GM19395 (cell line): ENCODE results near the gene PLCL2.

Experiments
- ATAC-seq: cut with Tn5 transposase; IDR thresholded peaks from one replicate; pipeline ENCODE4 v1.9.1; 2021; ENCODE audit warnings: mild to moderate bottlenecking, moderate library complexity; ENCODE audit not compliant: unreplicated experiment

PLCL2 gene

GRCh38 chr3:16864610-16865313 lies 20.0 kb upstream of the PLCL2 start:
- ATAC-seq, result no peak

DNA sequence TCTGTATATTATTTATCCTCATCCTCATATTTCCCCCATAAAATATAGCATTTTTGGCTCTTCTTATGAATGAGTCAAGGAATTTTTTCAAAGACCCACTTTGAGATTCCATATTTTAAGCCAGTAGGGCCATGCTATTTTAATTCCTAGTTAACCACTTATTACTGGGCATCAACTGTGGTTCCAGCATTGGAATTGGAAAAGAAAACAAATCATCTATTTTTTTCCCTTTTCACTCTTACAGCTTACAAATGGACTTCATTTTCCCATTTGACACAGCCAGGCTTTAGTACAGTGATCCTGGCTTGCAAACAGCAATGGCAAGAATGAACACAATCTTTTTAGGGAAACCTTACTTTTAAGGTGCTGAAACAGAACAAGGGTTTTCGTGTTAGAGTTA lies 19.4 kb upstream of the PLCL2 start:
- no peak for ATAC-seq

DNA sequence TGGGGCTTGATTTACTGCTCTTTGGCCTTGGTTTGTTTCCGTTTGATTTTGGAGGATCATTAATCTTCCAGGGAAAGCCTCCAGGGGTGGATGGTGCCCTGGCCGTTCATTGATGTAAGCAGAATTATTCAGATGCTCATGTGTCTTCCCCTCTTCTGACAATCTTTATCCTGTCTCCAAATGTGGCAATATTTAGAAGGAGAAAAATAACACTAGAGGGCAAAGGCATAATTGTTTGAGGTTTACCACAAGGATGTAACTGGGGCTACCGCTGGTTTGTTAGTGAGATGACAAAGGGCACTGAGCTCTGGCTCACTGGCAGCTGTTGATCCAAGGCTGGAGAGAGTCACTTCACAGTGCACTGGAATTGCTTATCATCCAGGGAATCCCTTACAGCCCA lies 18.2 kb upstream of the PLCL2 start:
- ATAC-seq, result no peak

GRCh38 chr3:16868513-16868912 lies 16.2 kb upstream of the PLCL2 start:
- ATAC-seq, result no peak

DNA sequence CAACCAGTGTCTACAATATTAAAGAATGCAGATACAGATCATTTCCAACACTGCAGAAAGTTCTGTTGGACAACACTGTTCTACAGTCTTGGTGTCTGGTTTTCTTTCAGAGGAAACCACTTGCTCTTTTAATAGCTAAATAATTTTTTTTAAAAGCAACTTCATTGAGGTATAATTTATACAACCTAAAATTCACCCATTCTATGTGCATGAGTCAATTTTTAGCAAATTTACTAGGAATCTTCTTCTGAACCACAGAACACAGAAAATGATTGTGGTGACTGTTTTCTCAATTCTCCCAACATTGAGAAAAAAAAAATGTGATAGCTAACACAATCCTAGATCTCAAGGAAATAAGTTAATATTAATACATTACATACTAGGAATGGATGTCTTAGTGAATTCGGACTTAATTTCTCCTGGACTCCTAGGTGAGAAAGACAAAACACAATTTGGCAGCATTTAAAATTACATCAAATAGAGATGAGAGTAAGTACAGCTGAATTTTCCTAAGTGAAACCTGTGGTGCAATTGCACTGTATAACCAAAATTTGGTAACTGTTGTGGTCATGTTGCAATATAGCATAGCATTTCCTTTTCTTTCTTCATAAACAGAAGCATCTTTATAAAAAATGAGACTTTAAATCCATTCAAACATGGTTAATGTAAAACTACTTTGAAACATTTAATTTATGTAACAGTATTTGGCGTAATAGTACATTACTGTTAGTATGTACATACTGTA lies 15.3 kb upstream of the PLCL2 start:
- ATAC-seq, result no peak

- no peak for ATAC-seq
Observed at GRCh38 chr3:16871915-16872842, 12.6 kb upstream of the PLCL2 start.

GRCh38 chr3:16873872-16874271 lies 10.9 kb upstream of the PLCL2 start:
- ATAC-seq, result no peak

DNA sequence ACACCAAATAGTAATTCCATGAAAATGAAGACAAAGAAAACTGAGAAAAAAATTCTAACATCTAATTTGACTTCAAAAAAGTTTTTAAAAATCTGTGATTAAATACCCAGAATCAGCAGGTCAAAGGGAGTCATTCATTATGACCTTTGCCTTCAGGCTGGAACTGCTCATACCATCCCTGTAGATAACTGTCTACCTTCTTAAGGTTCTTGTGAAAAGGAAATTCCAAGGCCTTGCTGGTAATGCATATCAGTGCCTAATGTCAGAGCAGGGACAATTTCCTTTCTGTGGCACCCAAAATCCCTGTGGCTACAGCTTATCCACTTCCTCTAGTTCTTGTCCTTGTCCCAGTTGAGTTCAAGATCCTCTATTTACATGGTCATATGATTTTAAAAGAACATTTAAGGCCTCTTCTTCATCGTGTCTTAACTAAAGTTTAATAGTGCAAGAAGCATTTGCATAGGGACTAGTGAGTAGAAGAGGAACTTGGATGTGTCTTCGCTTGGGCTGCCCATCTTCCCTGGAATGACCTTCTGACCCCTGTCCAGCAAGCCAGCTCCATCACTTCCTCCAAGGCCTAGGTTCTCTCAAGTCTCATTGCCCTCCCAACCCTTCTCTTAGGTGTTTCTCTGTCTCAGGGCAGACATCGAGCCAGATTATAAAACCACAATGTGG lies 8.7 kb upstream of the PLCL2 start:
- ATAC-seq, result no peak

- ATAC-seq, result no peak
Observed at GRCh38 chr3:16877505-16877904, 7.2 kb upstream of the PLCL2 start.

GRCh38 chr3:16877911-16878310 lies 6.8 kb upstream of the PLCL2 start:
- no peak for ATAC-seq

DNA sequence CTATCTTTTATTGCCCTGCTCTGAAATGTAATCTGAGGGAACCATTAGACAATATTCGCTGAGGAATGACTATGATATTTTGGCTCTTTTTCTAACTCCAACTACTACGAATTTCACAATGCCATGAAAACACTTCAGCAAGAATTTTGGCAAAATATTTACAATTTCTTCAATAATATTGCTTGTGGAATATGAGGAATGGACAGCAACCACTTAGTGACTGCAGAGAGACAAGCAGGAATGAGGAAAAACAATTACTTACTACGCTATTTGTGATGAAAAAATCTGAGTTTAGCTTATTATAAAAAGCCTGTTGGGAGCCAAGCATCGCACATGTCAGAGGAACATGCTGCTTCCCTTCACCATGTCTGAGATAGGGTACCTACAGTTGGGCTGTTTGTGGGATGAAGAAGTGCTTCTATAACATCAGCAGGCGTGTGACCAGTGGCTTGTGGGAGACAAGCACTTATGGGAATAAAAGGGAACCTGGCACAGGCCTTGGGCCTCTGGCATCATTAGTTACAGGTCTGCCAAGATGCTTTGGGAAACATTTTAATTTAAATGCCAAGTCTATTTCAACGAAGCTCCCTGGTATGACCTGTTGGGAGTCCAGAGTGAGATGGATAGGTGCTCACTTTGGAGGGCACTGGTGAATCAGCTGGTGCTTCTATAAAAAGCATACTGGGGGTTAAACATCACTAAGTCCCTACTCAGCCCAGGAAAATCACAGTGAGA lies 2.7 kb upstream of the PLCL2 start:
- no peak for ATAC-seq

DNA sequence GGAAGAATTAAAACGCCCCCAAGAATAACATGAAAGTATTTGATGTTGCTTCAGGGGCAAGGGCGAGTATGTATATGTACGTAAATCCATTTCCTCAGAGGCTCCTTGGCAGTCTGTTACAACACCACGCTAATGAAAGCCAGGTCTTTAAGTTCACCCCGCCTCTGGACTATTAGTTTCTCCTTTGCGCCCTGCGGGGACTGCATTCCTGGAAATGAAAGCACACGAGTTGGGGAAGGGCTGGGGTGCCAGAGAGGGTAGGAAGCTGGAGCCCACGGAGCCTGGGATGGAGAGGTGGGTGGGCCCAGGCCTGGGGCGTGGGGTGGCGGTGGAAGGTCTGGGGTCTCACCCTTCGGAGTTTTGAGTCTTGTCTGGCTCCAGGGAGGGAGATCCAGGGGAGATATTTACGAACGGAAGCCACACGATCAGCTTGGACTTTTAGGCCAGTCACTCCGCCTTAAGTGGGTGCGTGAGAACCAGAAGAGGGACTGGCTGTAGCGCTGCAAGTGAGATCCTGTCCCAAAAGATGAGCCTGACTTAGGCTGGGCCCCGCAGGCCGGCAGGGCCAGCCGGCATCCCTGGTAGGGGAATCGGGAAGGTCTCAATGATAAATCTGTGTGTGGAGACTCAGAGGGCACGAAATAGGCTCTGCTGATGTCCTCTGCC lies 1.6 kb upstream of the PLCL2 start:
- ATAC-seq, result no peak

DNA sequence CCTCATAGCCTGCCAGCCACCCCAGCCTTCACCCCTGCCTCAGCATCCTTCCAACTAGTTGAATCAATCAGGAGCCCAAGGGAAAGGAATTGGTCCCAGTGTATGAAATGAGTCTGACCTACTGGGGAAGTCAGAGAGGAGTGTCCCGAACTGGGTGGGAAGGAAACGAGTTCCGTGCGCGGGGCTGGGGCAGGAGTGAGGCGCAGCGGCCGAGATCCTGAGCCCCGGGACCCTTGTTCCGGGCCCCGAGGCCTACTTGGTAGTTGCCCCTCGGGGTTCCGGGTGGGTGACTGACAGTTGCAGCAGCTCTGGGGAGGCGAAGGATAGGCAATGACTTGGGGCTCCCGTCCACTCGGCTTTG lies 1.1 kb upstream of the PLCL2 start:
- no peak for ATAC-seq

- peak; percentile 44 for ATAC-seq
Observed at GRCh38 chr3:16884084-16884747, 539 bp upstream of the PLCL2 start.

DNA sequence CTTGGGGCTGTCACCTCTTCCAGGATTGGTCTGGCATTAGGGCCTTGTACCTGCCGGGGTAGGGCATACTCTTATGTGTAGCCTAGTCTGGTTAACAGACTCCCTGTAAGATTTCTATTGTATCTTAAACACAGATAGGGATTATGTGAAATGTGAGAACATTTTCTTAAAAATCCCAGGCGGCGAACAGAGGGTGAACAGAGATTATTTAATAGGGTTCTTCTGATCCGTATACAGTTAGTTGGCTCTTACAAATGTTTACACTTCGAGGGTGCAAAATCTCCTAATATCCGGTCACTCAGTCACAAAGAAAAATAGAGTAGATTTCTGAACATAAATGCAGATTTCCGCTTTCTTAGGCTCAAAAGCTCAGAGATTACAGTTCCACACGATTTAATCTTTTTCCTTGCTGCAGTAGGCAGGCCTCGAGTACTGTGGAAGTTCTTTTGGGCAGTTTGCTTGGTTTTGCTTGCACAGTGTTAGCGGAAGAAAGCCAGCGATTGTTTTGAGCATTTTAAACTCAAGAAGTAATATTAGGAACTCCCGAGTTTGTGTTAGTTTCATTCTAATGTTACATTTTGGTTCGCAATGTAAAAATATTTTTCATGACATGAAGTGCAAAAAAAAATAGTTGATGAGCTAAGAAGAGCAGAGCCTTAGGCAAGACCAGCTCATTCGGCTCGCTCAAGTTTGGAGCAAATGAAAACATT lies 993 bp downstream of the PLCL2 start:
- ATAC-seq, result peak; percentile 43

- no peak for ATAC-seq
Observed at GRCh38 chr3:16886303-16886683, 1.5 kb downstream of the PLCL2 start.

DNA sequence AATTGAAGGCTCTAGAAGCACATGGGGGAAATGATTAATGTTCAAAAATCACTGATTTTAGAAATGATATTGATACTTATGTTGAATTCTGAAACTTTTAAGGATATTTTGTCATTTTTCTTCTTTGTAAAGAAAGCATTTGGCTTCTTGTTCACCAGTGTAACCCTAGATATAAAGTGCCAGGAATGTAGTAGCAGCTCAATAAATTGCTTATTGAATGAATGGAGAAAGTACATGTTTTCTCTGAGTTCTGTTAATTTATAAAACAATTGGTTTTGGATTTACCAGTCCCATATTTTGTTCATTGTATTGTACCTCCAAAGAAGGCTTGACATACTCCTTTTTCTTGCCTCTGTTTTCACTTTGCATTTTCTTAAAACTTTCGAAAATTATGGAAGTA lies 2.4 kb downstream of the PLCL2 start:
- ATAC-seq, result no peak

GRCh38 chr3:16888356-16888755 lies 3.6 kb downstream of the PLCL2 start:
- no peak for ATAC-seq
